Cerebellar nuclear complex (tissue), 1 donor: ENCODE data around the gene MCF2L.
A peak's percentile ranks its signal among the peaks of the same experiment; 100 is the strongest.

Experiments used
- DNase-seq, 2 experiments: peaks; one replicate each; lab custom pipeline; 2025; lab: John Stamatoyannopoulos, UW

Gene MCF2L

DNA sequence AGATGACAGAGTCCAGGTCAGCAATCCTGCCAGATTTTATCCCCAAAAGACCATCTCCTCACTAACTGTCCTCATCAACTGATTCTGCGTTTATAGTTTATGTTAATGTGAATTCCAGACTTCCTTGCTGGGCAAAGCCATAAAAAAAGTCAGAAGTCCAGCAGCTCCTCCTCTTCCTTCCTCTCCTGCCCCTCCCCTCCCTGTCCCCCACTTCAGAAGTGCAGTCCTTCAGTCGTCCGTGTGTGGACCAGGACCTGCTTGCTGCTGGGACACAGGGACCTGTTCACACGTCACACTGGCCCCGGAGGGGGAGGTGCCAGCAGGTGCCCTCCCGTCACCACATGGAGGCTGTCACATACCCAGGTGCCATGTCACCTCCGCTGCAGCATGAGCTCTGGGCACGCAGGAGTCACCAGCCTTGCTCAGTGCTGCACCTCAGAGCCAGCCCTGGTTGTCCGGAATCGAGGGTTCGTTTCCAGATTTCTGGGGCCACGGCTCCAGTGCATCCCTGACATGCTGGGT, 4.0 kb upstream of the MCF2L start:
- no peak for DNase-seq

DNA sequence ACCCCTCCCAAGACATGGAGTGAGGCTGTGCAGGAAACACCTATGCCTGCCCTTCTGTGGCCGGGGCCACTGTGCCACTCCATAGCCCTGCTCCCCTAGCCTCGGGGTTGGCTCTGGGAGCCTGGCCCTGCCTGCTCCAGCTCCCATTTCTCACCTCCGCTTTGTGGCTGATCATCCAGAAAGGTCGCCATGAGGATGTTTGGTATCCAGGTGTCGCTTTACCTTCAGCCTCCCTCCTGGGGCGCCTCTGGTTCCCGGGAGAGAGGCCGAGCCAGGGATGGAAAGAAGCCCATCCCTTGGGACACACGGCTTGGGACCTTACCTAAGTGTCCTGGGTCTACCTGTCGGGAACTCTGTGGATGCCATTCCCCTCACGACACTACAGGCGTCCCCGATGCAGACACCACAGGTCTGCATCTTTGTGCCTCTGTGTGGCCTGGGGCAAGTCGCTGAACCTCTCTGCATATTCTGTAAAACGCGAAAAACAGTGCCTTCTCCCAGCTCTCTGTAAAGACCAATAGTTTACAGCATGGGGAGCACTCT, 3.4 kb upstream of the MCF2L start:
- no peak for DNase-seq

DNA sequence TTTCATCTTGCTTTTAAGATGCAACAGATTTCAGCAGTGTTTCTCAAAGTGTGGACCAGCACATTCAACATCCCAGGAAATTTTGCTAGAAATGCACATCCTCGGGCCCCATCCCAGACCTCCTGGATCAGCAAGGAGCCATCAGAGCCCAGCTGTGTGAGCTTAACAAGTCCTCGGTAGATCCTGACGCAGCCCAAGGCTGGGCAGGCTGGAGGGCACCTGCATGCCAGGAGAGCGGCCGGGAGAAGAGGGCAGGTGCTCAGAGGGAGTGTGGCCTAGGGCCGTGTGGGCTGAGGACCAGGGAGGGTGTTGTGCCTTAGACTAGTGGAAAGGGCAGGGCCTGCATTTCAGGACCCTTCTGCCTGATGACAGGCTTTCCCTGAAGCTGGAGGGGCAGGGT, 2.2 kb upstream of the MCF2L start:
- no peak for DNase-seq

DNA sequence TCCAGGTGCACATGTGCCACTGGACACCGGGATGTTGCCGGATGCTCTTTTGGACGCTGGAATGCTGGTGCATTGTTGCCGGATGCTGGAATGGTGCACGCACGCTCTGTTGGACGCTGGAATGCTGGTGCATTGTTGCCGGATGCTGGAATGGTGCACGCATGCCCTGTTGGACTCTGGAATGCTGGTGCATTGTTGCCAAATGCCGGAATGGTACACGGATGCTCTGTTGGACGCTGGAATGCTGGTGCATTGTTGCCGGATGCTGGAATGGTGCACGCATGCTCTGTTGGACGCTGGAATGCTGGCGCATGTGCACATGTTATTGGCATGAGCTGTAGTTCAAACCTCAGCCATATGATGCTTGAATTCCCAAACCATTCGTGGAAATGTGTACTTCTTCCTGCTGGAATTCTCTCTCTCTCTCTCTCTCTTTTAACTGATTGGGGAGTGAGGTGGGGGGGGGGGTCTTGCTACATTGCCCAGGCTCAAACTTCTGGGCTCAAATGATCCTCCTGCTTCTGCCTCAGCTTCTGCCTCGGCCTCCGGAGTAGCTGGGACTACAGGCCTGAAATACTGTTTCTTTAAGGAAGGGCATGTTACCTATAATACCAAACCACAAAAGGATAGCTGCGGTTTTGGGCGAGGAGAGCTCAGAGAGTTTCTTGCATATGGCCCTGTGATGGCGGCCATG, 1.2 kb upstream of the MCF2L start:
- DNase-seq, result no peak

DNA sequence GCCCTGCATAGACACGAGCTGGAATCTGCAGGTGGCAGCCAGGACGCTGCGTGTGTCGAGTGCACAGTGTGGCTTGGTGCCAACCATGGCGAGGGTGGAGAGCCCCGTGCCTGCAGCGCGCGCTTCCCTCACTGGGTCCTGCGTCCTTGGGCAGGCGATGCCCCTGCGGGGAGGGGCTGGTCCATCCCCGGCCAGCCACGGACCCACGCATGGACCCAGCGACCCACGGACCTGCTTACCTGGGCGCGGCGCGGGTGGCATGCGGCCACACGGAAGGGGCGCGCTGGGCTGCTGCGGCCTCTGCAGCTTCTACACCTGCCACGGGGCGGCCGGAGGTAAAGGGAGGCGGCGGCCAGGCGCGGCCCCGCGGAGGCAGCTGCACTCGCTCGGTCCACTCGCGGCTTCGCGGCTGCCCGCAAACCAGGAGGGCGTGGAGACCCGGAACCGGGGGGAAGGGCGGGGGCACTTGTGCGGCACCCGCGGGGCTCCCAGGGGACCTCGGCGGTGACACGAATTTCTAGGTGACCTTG, 569 bp upstream of the MCF2L start:
- no peak for DNase-seq

DNA sequence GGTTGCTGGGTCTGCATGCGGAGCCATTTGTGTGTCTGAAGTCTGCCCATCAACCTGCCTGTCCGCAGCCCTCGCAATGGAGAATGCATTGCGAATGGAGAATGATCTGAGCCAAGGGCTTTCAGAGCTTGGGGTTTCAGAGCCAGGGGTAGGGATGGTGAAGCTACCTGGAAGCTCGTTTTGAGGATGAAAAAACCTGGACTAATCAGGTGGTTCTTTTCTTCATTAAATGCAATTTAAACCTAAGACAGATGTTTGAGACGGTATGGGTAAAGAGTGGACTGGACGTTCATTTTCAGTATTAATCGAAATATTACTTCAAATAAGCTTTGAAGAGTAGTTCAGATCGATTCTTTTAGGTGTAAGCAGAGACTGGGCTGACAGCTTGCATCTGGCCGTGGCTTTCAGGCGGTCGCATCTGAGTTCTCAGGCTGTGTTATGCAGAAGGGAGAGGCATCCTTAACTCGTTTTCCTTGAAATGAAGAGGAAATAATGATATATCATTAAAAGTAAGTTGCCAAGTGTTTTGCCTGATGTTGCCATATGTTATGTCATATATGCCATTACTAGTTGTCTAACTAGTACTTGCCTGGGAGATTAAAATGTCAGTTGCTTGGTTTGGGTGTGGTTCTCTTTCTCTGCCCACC, 801 bp downstream of the MCF2L start:
- DNase-seq, result no peak

DNA sequence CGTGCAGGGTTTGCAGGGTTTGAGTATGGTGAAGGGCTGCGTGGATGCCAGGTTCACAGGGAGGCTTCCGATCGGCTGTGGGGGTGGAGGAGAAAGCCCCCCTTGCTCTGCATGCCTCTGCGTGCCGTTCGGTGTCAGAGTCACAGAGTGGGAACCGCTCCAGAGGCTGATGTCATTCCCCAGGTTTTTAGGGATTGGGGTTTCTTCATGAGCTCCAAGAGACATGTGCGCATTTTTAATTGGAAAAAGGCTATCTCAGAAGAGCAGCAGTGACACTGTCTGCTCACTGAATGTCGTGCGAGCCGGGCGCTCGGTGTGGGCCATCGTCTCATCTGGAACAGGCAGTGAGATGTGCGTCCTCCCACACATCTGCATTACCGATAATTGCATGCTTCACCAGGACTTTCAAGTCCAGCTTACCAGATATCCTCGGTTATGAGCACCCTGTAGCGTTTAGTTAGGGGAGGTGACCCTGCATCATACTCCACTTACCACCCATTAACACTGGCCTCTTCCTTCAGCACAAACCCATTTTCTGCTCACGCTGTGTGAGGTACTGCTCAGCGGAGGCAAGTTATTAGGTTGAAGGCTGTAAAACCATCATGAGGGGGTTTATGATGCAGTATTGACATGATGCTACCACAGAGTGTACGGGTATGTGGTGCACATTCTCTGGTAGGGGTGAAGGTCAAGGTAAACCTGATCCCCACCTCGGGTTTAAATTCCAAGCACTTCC, 1.7 kb downstream of the MCF2L start:
- peak; percentile 55 to 73 for DNase-seq

GRCh38 chr13:112971288-112971643, 2.3 kb downstream of the MCF2L start:
- no peak for DNase-seq

GRCh38 chr13:112972258-112972657, 3.2 kb downstream of the MCF2L start:
- no peak for DNase-seq

- DNase-seq, result no peak
Measured at GRCh38 chr13:112972867-112973576, 4.0 kb downstream of the MCF2L start.

DNA sequence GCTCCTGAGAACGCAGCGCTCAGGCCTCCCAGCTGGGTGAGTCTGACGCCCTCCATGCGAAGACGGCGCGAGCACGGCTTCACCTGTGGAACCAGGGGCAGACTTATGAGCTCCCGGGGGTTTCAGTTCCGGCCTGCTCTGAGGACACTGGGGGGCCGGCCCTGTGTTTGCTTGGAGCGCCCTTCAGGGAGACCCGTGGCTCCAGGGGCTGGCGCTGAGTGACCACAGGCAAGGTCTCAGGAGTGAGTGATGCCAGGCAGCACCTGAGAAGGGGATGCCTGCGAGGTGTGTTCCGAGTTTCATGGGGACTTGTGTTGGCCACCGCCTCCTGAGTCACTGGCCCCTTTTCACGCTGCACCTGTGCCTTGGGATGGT, 4.5 kb downstream of the MCF2L start:
- DNase-seq, result no peak

DNA sequence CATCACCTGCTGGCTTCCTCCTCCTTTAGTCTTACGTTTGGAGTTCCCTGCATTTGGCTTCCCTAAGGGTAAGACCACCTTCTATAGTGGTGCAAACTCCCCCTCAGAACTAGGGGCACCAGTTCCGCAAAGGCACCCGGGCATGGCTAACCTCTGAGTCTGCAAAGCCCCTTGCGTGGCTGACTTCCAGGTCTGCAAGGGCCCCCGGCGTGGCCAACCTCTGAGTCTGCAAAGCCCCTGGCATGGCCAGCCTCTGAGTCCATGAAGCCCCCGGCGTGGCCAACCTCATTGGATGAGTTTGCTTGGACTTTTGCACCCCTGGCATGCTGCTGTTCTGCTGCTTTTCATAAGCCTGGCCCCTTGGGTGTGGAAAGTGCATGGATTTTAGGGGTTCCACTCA, 5.1 kb downstream of the MCF2L start:
- DNase-seq, result no peak

- DNase-seq, result no peak
Measured at GRCh38 chr13:112974671-112975070, 5.7 kb downstream of the MCF2L start.

DNA sequence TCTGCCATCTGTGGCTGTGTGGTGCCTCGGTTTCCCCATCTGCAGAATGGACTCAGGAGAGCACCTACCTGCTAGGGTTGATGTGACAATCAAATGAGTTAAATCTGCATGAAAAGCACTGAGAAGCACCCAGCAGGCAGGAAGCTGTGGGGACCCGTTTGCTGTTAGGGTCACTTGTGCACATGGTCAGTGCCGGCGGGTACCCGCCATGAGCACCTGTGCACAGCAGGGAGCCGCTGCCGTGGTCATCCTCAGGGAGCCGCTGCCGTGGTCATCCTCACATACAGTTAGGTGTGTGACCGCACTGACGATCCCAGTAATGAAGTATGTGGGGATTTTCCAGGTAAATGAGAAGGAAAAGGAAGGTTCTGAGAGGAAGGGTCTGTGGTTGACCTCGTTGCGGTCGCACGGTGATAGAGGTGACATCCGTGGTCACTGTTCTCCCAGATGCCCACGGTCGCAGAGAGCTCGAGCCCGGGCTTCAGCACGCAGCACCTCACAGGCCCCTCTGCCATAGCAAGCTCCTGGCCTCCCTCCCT, 6.5 kb downstream of the MCF2L start:
- no peak for DNase-seq

GRCh38 chr13:112976526-112976925, 7.5 kb downstream of the MCF2L start:
- DNase-seq, result no peak

DNA sequence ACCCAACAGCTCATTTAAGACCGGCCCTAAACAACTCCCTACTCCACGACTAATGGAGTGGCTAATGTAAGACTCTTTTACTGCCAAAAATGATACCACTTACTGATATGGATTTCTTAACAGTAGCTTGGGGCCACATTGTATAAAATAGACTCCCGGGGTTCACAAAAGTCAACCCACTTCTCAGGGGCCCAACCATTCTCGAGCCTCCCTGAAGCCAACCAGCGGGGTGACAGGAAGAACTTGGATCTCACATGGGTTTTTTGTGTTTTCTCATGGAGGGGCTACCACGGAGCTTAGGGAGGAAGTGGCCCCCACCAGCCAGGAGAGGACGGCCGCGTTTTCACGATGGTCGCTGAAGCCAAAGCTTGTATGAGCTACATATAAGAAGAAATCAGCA, 8.1 kb downstream of the MCF2L start:
- DNase-seq, result no peak

DNA sequence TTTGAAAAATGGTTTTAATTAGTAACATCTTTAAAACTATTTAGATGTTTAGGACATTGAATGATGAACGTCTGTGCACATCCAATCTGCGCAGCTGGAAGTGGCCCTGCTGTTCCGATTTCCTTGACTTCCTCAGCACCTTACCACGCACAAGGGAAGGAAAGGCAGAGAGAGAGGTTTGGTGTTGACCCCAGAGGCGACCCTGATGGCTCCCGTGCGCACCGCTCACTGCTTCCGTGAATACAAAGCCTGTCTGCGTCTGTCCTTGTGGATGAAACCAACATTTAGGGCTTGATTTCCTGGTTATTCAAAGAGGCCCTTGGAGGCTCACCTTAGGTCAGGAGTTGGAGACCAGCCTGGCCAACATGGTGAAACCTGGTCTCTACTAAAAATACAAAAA, 8.5 kb downstream of the MCF2L start:
- DNase-seq, result no peak

- DNase-seq, result no peak
Measured at GRCh38 chr13:112978561-112979405, 9.8 kb downstream of the MCF2L start.

GRCh38 chr13:112979406-112979902, 10.4 kb downstream of the MCF2L start:
- DNase-seq, result no peak

DNA sequence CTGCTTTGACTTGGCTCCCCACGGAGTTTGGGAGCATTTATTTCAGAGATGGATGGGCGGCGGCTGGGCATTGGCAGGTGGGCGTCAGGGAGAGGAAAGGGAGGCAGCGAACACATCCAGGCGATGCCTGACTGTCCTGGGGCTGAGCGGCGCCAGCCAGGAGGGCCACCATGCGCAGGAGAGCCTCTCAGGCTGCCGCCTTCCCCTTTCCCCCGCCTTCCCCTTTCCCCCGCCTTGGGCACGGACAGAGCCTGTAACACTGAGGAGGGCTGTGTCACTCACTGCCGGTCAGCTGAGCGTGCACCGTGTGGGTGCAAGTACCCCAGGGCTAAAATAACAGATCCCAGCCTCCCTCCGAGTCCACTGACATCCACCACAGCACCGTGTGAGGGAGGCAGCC, 11.4 kb downstream of the MCF2L start:
- DNase-seq, result no peak

DNA sequence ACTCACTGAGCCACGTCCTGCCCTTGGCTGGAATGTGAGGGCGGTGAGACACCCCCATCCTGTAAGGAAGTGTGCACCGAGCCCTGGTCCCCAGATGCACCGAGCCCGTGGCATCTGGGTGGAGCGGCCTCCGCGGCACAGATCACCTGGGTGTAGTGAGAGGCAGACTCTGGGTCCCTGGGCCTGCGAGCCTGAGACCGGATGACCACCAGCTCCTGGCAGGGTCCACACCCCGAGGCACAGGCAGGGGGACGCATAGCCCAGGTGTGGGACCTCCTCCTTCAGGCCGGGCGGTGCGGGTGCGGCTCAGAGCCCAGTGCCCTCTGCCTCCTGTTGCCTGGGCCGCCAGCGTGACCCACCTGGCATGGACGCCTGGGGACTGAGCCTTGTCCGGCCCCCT, 12.4 kb downstream of the MCF2L start:
- no peak for DNase-seq
